Measurements from ENCODE around the gene C22orf23. TPM values are rescaled to one million over a fixed set of nuclear protein-coding genes. Genes with fewer than 3 reads are reported as not detected.

Gene C22orf23
- total and polyA plus RNA-seq, 2 of the 13 experiments (the other 11 are each of a cell fraction or from before 2014, with no cell fraction given), result 0.21 to 0.24 TPM

DNA sequence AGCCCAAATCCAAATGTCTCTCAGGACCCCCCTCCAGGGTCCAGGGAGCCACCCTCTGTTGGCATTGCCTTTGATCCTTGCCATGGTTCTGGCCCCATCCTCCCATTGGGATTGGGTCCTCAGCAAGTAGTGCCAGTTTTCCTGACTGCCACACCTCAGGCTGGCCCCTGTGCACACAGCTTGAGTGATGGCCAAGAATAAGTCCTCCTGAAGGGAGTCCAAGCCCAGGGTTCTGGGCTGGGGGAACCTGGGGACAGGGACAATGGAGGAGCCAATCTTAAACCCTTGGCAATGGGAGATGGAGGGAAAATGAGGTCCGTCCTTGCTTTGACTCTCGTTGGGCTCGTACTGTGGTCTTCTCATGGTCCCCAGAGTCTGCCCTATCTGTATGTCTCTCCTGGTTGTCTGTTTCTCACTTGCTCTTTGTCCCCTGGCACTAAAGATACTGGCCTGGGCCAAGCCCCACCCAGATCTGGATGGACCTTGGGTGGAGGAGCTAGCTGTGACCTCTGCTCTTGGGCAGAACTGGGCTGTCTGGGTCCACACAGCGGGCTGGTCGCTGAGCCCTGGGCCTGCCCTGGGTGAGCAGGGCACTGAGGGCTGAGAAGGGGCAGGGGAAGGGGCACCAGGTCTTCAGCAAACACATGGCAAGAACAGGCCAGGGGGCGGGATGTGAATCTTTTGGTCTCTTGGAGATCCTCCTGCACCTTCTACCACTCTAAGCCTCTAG lies 28.0 kb upstream of the C22orf23 start (continued):
- peak; percentile 36; the same call in 1 of the 2 replicates for TF ChIP-seq ESRRA (CRISPR knock-in tag; IDR thresholded peaks at IDR 0.05; ENCODE audit: low read depth)
- TF ChIP-seq NR2F6 (IDR thresholded peaks at IDR 0.05), result peak; percentile 56
- TF ChIP-seq NR2F6 (CRISPR knock-in tag; IDR thresholded peaks at IDR 0.05), result peak; percentile 75
- no peak for TF ChIP-seq TGIF2 (CRISPR knock-in tag; IDR thresholded peaks at IDR 0.05)
- TF ChIP-seq ZMYM4 (CRISPR knock-in tag; IDR thresholded peaks at IDR 0.05), result no peak
- TF ChIP-seq NR2F1 (CRISPR knock-in tag; IDR thresholded peaks at IDR 0.05), result peak in 1 of 2 experiments; percentile 35; a peak in 1 of 4 replicates
- TF ChIP-seq, protein P1, sequence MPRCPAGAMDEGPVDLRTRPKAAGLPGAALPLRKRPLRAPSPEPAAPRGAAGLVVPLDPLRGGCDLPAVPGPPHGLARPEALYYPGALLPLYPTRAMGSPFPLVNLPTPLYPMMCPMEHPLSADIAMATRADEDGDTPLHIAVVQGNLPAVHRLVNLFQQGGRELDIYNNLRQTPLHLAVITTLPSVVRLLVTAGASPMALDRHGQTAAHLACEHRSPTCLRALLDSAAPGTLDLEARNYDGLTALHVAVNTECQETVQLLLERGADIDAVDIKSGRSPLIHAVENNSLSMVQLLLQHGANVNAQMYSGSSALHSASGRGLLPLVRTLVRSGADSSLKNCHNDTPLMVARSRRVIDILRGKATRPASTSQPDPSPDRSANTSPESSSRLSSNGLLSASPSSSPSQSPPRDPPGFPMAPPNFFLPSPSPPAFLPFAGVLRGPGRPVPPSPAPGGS (CRISPR knock-in tag; IDR thresholded peaks at IDR 0.05), result 0 out of 2 replicates have a peak, but pooled peaks have one; percentile 35
- no peak for TF ChIP-seq PITX1 (CRISPR knock-in tag; IDR thresholded peaks at IDR 0.05)
- TF ChIP-seq, protein P2, sequence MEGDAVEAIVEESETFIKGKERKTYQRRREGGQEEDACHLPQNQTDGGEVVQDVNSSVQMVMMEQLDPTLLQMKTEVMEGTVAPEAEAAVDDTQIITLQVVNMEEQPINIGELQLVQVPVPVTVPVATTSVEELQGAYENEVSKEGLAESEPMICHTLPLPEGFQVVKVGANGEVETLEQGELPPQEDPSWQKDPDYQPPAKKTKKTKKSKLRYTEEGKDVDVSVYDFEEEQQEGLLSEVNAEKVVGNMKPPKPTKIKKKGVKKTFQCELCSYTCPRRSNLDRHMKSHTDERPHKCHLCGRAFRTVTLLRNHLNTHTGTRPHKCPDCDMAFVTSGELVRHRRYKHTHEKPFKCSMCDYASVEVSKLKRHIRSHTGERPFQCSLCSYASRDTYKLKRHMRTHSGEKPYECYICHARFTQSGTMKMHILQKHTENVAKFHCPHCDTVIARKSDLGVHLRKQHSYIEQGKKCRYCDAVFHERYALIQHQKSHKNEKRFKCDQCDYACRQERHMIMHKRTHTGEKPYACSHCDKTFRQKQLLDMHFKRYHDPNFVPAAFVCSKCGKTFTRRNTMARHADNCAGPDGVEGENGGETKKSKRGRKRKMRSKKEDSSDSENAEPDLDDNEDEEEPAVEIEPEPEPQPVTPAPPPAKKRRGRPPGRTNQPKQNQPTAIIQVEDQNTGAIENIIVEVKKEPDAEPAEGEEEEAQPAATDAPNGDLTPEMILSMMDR (CRISPR knock-in tag; IDR thresholded peaks at IDR 0.05), result 0 out of 2 replicates have a peak, but pooled peaks have one; percentile 4
- TF ChIP-seq NFE2L2 (IDR thresholded peaks at IDR 0.05; ENCODE audit: low read length), result no peak
- peak; percentile 40; the same call in 1 of the 2 replicates for TF ChIP-seq MEF2D (CRISPR knock-in tag; IDR thresholded peaks at IDR 0.05)
- TF ChIP-seq, protein P3, sequence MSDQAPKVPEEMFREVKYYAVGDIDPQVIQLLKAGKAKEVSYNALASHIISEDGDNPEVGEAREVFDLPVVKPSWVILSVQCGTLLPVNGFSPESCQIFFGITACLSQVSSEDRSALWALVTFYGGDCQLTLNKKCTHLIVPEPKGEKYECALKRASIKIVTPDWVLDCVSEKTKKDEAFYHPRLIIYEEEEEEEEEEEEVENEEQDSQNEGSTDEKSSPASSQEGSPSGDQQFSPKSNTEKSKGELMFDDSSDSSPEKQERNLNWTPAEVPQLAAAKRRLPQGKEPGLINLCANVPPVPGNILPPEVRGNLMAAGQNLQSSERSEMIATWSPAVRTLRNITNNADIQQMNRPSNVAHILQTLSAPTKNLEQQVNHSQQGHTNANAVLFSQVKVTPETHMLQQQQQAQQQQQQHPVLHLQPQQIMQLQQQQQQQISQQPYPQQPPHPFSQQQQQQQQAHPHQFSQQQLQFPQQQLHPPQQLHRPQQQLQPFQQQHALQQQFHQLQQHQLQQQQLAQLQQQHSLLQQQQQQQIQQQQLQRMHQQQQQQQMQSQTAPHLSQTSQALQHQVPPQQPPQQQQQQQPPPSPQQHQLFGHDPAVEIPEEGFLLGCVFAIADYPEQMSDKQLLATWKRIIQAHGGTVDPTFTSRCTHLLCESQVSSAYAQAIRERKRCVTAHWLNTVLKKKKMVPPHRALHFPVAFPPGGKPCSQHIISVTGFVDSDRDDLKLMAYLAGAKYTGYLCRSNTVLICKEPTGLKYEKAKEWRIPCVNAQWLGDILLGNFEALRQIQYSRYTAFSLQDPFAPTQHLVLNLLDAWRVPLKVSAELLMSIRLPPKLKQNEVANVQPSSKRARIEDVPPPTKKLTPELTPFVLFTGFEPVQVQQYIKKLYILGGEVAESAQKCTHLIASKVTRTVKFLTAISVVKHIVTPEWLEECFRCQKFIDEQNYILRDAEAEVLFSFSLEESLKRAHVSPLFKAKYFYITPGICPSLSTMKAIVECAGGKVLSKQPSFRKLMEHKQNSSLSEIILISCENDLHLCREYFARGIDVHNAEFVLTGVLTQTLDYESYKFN (CRISPR knock-in tag; conservative IDR thresholded peaks at IDR 0.05), result peak; percentile 60
- TF ChIP-seq, protein P4, sequence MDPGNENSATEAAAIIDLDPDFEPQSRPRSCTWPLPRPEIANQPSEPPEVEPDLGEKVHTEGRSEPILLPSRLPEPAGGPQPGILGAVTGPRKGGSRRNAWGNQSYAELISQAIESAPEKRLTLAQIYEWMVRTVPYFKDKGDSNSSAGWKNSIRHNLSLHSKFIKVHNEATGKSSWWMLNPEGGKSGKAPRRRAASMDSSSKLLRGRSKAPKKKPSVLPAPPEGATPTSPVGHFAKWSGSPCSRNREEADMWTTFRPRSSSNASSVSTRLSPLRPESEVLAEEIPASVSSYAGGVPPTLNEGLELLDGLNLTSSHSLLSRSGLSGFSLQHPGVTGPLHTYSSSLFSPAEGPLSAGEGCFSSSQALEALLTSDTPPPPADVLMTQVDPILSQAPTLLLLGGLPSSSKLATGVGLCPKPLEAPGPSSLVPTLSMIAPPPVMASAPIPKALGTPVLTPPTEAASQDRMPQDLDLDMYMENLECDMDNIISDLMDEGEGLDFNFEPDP (CRISPR knock-in tag; conservative IDR thresholded peaks at IDR 0.05), result no peak
- TF ChIP-seq CBFB (CRISPR knock-in tag; IDR thresholded peaks at IDR 0.05), result no peak
- 0 out of 2 replicates have a peak, but pooled peaks have one; percentile 27 for TF ChIP-seq ZBTB38 (CRISPR knock-in tag; IDR thresholded peaks at IDR 0.05)
- peak; percentile 92 for TF ChIP-seq HNF4A (CRISPR knock-in tag; IDR thresholded peaks at IDR 0.05)
- no peak for TF ChIP-seq SMC3 (IDR thresholded peaks at IDR 0.05; ENCODE audit: low read length)
- no peak for TF ChIP-seq SOX6 (IDR thresholded peaks at IDR 0.05)
- peak; percentile 46 for TF ChIP-seq SOX6 (CRISPR knock-in tag; IDR thresholded peaks at IDR 0.05)
- peak; percentile 69; the same call in 1 of the 2 replicates for TF ChIP-seq RXRB (CRISPR knock-in tag; IDR thresholded peaks at IDR 0.05; ENCODE audit: borderline replicate concordance)
- peak; percentile 57; the same call in 1 of the 2 replicates for TF ChIP-seq HDAC1 (CRISPR knock-in tag; IDR thresholded peaks at IDR 0.05)
- TF ChIP-seq ZNF567 (CRISPR knock-in tag; IDR thresholded peaks at IDR 0.05; ENCODE audit: borderline replicate concordance), result 0 out of 2 replicates have a peak, but pooled peaks have one; percentile 44
- peak; percentile 34; the same call in 1 of the 2 replicates for TF ChIP-seq GATAD2A (CRISPR knock-in tag; IDR thresholded peaks at IDR 0.05)
- peak; percentile 94 for TF ChIP-seq HNRNPL (IDR thresholded peaks at IDR 0.05; ENCODE audit: low read depth, low read length)

All from HepG2 (cell line).